ENCODE data around the gene MEGF6.
A peak's percentile ranks its signal among the peaks of the same experiment; 100 is the strongest.

The MEGF6 gene

GRCh38 chr1:3540876-3541275 is 70.4 kb downstream of the MEGF6 start:
- no peak for DNase-seq (ENCODE audit: low read depth)

GRCh38 chr1:3539707-3540425 is 71.4 kb downstream of the MEGF6 start:
- DNase-seq (ENCODE audit: low read depth) = no peak

- DNase-seq (ENCODE audit: low read depth) = no peak
Measured at GRCh38 chr1:3537359-3537758, 73.9 kb downstream of the MEGF6 start.

- DNase-seq (ENCODE audit: low read depth) = no peak
Measured at GRCh38 chr1:3536420-3537195, 74.7 kb downstream of the MEGF6 start.

GRCh38 chr1:3535732-3536131 is 75.6 kb downstream of the MEGF6 start:
- no peak for DNase-seq (ENCODE audit: low read depth)

- no peak for DNase-seq (ENCODE audit: low read depth)
Measured at GRCh38 chr1:3534803-3535637, 76.3 kb downstream of the MEGF6 start.

GRCh38 chr1:3533067-3534048 is 78.0 kb downstream of the MEGF6 start:
- DNase-seq (ENCODE audit: low read depth) = no peak

- no peak for DNase-seq (ENCODE audit: low read depth)
Measured at GRCh38 chr1:3531928-3532327, 79.4 kb downstream of the MEGF6 start.

- DNase-seq (ENCODE audit: low read depth) = peak; percentile 52
Measured at GRCh38 chr1:3530926-3531818, 80.1 kb downstream of the MEGF6 start.

GRCh38 chr1:3530086-3530925 is 81.0 kb downstream of the MEGF6 start:
- no peak for DNase-seq (ENCODE audit: low read depth)

- no peak for DNase-seq (ENCODE audit: low read depth)
Measured at GRCh38 chr1:3529099-3529729, 82.1 kb downstream of the MEGF6 start.

- DNase-seq (ENCODE audit: low read depth) = no peak
Measured at GRCh38 chr1:3527774-3528173, 83.5 kb downstream of the MEGF6 start.

- no peak for DNase-seq (ENCODE audit: low read depth)
Measured at GRCh38 chr1:3525551-3526482, 85.5 kb downstream of the MEGF6 start.

GRCh38 chr1:3524556-3525203 is 86.6 kb downstream of the MEGF6 start:
- no peak for DNase-seq (ENCODE audit: low read depth)

- DNase-seq (ENCODE audit: low read depth) = no peak
Measured at GRCh38 chr1:3523980-3524379, 87.3 kb downstream of the MEGF6 start.

- DNase-seq (ENCODE audit: low read depth) = no peak
Measured at GRCh38 chr1:3522564-3523265, 88.6 kb downstream of the MEGF6 start.

- no peak for DNase-seq (ENCODE audit: low read depth)
Measured at GRCh38 chr1:3522112-3522511, 89.2 kb downstream of the MEGF6 start.
